DMS153 treated with DMSO at 0.1 percent for 48 hours (cell line): ENCODE measurements around the gene JAKMIP2.
A peak's percentile ranks its signal among the peaks of the same experiment; 100 is the strongest.
"Not testable (repeated sequence)": the region's sequence is repeated elsewhere in the genome, so short reads cannot be mapped to it uniquely, and the experiment has no call there.

Experiments
- DNase-seq: peaks from one replicate; lab custom pipeline; 2025; ENCODE audit not compliant: unreplicated experiment; lab: John Stamatoyannopoulos, UW

Gene JAKMIP2

GRCh38 chr5:147782110-147783028 lies at the start of gene JAKMIP2:
Gene JAKMIP2 (minus strand): TSS chr5:147782728. CDS start chr5:147671806, 110,922 bp downstream.
- peak; percentile 75 for DNase-seq

GRCh38 chr5:147831465-147831864 lies 48.9 kb upstream of the JAKMIP2 start, which contains the start of gene SPINK1:
Gene SPINK1 (minus strand): TSS chr5:147831671. CDS start chr5:147831577, 94 bp downstream.
- DNase-seq, result no peak

GRCh38 chr5:147830035-147830434 lies 47.5 kb upstream of the JAKMIP2 start:
- no peak for DNase-seq

- DNase-seq, result not testable (repeated sequence)
These were observed 44.5 kb upstream of the JAKMIP2 start for GRCh38 chr5:147827017-147827416.

- DNase-seq, result no peak
These were observed 43.8 kb upstream of the JAKMIP2 start for GRCh38 chr5:147826361-147826760.

- DNase-seq, result peak; percentile 6
These were observed 40.4 kb upstream of the JAKMIP2 start for GRCh38 chr5:147822686-147823491.

GRCh38 chr5:147822222-147822621 lies 39.7 kb upstream of the JAKMIP2 start:
- DNase-seq, result not testable (repeated sequence)

GRCh38 chr5:147821766-147822165 lies 39.2 kb upstream of the JAKMIP2 start:
- DNase-seq, result no peak

- no peak for DNase-seq
These were observed 36.8 kb upstream of the JAKMIP2 start for GRCh38 chr5:147819261-147819770.

GRCh38 chr5:147818290-147818689 lies 35.8 kb upstream of the JAKMIP2 start:
- no peak for DNase-seq

GRCh38 chr5:147813696-147814095 lies 31.2 kb upstream of the JAKMIP2 start:
- DNase-seq, result no peak

GRCh38 chr5:147809830-147810666 lies 27.5 kb upstream of the JAKMIP2 start:
- no peak for DNase-seq

GRCh38 chr5:147805030-147805454 lies 22.5 kb upstream of the JAKMIP2 start:
- DNase-seq, result no peak

GRCh38 chr5:147804334-147804733 lies 21.8 kb upstream of the JAKMIP2 start:
- no peak for DNase-seq

GRCh38 chr5:147803926-147804325 lies 21.4 kb upstream of the JAKMIP2 start:
- DNase-seq, result no peak

- DNase-seq, result not testable (repeated sequence)
These were observed 20.6 kb upstream of the JAKMIP2 start for GRCh38 chr5:147803161-147803560.

GRCh38 chr5:147801461-147801860 lies 18.9 kb upstream of the JAKMIP2 start:
- no peak for DNase-seq

GRCh38 chr5:147800491-147800890 lies 18.0 kb upstream of the JAKMIP2 start:
- DNase-seq, result no peak

- no peak for DNase-seq
These were observed 14.2 kb upstream of the JAKMIP2 start for GRCh38 chr5:147796556-147797308.

GRCh38 chr5:147791181-147791580 lies 8.7 kb upstream of the JAKMIP2 start:
- no peak for DNase-seq
